ENCODE data around the gene TADA2A.
"Not testable (repeated sequence)": the region's sequence is repeated elsewhere in the genome, so short reads cannot be mapped to it uniquely, and the experiment has no call there.

The TADA2A gene

DNA sequence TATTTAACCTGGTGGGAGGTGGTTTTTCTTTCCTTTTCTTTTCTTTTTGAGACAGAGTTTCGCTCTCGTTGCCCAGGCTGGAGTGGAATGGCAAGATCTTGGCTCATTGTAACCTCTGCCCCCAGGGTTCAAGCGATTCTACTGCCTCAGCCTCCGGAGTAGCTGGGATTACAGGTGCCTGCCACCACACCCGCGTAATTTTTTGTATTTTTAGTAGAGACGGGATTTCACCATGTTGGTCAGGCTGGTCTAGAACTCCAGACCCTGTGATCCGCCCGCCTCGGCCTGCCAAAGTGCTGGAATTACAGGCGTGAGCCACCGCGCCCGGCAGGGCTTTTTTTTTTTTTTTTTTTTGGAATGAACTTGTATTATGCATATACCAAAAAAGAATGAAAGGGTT is 1.2 kb upstream of the TADA2A start:
- not testable (repeated sequence) for DNase-seq

DNA sequence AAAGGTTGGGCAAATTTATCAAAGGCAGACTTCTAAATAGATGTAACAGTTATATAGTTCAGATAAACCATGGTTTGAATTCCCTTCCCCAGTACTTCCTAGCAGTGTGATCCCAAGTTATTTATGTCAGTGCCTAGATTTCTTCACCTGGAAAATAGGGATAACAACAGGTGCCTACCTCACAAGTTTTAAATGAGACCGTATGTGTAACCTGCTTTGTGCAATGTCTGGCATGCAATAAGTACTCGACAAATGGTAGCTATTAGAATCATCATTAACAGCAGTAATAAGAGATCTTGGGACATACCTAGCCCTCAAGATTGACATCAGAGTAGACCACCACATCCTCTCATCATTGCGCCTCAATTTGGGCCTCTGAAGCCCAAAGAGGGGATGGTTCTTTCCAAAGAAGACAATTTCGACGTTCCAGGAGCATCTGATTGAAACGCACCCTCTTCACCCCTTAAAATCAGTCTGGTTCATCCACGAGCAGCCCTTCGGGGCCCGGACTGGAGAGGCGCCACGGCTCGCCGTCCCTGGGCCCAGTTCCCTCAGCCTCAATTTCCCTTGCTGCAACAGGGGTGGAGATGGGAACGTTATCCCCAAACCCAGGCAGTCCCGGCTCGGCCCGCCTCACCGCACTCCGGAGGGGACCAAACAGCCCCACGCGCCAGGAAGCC is 591 bp upstream of the TADA2A start:
- no peak for DNase-seq

DNA sequence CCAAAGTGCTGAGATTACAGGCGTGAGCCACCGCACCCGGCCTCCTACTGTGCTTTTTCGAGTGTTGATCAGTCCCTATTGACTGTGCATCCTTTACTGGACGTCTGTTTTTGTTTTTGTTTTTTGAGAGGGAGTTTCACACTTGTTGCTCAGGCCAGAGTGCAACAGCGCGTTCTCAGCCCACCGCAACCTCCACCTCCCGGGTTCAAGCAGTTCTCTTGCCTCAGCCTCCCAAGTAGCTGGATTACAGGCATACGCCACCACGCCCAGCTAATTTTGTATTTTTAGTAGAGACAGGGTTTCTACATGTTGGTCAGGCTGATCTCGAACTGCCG is 1.4 kb downstream of the TADA2A start:
- not testable (repeated sequence) for DNase-seq

DNA sequence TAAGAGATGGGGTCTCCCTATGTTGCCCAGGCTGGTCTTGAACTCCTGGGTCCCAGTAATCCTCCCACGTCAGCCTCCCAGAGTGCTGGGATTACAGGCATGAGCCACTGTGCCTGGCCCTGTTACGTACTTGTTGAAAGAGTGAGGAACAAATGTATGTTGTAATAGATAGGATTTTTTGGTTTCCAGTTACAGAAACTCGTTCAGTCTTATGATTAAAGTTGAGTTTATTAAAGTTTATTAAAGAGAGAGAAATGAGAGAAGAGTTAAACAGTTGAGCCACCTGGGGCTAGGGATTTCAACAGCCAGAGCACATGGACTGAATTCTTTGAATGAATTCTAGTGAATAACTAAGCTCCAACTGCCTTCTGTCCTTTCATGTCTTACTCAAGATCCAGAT is 3.7 kb downstream of the TADA2A start:
- no peak for DNase-seq

DNA sequence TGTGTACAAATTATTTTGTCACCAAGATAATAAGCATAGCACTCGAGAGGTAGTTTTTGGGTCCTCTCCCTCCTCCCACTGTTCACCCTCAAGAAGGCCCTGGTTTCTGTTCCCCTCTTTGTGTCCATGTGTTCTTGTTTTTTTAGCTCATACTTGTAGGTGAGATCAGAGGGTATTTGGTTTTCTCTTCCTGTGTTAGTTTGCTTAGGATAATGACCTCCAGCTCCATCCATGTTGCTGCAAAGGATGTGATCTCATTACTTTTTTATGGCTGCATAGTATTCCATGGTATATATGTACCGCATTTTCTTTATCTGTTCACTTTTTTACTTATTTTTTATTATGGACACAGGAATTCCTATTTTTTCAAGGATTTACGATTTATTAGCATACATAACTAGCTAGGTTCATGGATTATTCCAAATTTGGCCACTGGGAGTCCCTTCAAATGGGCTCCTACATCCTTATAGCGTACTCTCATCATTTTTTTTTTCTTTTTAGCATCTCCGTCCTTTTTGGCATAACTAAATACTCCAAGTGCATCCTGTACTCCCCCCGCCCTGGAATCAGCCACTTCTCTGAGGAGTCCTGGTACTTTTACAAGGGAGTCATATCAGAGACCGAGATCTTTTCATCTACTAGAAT is 7.3 kb downstream of the TADA2A start:
- no peak for DNase-seq

DNA sequence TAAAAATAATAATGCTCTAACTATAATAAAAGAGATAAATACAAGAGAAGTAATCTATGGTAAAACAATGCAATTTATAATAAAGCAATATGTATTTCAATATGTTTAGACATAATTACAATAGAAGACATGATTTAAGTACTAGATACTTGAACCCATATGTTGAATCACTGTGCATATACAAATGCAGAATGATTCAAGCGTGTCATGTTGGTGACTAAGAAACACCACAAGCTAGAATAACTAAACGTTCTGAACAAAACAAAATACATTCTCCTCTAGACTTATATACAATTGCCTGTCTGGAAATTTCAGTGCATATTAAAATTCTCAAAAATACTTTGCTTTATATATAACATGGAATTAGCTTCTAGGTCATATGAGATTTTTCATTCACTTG is 11.2 kb downstream of the TADA2A start:
- DNase-seq: no peak

DNA sequence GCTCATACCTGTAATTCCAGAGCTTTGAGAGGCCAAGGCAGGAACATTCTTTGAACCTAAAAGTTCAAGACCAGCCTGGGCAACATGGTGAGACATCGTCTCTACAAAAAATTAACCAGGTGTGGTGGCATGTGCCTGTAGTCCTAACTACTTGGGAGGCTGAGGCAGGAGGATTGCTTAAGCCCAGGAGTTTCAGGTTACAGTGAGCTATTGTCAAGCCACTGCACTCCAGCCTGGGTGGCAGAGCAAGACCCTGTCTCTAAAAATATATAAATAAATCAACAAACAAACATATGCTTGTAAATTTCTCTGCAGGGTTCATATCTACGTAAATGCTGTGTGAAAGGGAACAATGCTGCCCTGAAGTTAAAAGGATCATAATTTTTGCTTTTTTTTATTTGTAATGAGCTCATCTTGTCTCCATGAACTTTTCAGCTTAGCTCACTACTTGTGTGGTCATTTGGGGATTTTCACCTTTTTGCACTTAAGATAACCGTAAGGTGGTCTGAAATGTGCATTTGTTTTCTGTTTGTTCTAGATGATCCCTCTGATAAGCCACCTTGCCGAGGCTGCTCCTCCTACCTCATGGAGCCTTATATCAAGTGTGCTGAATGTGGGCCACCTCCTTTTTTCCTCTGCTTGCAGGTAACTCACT is 16.4 kb downstream of the TADA2A start:
- DNase-seq: no peak

DNA sequence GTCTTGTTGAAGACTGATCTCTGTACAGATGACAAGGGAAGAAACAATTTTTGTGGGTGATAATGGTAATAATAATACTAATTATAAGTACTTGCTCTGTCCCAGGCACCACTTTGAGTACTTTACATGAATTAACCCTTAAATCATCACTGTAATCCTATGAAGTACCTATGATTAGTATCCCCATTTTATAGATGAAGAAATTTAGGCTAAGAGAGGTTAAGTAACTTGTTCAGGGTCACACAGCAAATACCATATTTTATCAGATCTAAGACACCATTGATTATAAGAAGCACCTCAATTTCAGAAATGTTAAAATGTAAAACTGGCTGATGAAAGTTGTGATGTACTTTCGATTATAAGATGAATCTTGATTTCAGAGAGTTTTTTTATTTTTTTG is 18.6 kb downstream of the TADA2A start:
- no peak for DNase-seq

DNA sequence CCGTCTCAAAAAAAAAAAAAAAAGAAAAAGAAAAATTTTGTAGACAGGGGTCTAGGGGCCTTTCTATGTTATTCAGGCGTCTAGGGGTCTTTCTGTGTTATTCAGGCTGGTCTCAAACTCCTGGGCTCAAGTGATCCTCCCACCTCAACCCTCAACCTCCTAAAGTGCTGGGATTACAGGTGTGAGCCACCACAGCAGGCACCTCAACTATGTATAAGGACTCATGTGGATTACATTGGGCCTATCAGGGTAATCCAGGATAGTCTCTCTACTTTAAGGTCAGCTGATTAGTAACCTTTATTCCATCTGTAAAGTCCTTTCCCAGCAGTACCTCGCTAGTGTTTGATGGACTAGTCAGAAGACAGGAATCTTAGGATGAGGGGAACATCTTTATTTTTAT is 22.4 kb downstream of the TADA2A start:
- DNase-seq: no peak

DNA sequence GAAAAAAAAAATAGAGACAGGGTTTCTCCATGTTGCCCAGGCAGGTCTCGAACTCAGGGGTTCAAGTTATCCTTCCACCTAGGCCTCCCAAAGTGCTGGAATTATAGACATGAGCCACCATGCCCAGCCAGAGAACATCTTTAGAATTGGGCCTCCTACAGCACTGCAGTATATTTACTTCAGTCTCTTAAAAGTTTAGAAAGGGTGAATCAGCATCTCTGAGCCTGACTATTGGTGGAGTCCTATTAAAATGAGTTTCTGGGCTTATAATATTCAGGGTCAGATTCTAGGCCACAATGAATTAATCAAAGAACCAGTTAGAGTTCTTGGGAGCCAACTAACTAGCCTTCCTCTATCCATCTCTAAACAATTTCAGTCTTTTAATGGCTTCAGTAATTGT is 22.8 kb downstream of the TADA2A start:
- DNase-seq: no peak

DNA sequence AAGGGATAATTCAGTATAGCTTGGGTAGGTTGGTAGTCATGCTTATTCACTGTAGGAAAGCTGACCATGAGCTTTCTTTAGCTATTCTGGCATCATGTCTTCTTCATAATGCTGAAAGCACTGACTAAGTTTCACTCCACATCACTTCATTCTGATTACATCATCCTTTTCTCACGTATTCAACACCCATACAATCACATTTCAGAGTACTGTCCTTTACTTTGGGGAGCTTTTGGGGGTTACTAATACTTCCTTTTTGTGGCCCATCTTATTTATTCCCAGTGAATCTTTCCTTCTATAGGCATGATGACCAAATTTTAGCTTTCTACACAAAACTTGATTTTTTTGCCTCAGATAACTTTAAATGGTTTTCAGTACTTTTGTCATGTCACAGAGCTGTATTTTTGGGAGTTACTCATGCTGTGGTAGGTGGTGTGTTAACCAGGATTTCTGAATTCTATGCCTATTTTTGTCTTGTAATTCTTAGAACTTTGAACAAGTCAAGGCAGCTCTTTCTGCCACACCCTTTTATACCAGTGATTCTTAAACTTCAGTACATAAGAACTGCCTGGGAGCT is 23.5 kb downstream of the TADA2A start:
- no peak for DNase-seq

DNA sequence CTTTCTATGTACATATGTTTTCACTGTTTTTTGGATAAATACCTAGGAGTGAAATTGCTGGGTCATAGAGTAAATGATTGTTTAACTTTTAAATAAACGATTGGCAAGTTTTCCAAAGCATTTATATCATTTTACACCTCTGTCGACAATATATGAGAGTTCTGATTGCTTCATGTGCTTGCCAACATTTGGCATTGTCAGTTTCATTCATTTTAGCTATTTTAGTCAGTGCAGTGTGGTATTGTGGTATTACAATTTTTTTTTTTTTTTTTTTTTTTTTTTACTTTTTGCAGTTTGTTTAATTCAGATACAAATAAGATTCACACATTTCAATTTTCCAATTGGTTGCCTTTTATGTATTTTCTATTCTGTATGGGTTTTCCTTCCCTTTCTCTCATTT is 26.0 kb downstream of the TADA2A start:
- DNase-seq: no peak

DNA sequence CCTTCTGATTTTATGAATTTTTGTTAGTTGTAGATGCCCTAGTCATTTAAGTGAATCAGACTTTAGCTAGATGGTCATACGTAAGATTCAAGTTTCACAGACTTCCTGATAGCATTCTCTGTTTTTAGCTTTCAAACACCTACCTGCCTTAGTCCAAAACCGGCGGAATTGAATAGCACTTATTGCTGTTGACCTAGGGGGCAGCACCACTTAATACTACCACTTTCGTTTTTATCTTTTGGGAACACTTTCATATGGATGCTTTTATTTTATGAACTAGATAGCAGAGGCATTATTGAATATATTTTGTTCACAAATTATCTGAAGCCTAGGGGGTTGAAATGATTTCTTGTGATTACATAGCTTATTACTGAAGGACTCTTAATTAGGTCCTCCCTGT is 31.5 kb downstream of the TADA2A start:
- no peak for DNase-seq

DNA sequence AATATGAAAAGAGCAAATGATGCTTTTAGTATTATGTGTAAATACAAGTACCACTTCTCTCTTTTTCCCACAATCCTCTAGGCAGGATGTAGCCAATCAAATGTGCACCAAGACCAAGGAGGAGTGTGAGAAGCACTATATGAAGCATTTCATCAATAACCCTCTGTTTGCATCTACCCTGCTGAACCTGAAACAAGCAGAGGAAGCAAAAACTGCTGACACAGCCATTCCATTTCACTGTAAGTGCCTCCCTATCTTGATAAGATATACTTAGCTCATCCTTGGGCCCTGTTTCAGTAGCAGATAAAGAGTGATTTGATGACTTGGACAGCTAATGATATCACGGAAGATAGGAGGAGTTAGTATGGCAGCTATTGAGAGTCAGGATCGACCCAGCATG is 33.7 kb downstream of the TADA2A start:
- no peak for DNase-seq

DNA sequence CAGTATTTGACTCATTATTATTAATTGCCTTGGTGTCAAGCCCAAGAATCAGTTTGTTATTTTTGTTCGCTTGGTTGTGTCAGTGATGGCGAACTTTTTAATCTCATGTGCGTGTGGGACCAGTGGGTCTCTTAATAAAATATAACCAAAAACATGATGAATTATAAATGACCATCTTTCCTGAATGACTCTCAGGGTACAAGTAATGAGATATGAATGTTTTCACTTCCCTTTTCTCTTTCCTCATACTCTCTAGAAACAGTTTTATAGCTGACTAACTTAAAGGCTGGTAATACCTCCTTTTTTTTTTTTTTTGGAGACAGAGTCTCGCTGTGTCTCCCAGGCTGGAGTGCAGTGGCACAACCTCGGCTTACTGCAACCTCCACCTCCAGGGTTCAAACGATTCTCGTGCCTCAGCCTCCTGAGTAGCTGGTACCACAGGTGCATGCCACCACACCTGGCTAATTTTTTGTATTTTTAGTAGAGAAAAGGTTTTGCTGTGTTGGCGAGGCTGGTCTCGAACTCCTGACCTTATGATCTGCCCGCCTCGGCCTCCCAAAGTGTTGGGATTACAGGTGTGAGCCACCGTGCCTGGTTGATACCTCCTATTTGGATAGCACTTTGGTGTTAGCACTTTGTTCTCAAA is 34.8 kb downstream of the TADA2A start:
- not testable (repeated sequence) for DNase-seq

DNA sequence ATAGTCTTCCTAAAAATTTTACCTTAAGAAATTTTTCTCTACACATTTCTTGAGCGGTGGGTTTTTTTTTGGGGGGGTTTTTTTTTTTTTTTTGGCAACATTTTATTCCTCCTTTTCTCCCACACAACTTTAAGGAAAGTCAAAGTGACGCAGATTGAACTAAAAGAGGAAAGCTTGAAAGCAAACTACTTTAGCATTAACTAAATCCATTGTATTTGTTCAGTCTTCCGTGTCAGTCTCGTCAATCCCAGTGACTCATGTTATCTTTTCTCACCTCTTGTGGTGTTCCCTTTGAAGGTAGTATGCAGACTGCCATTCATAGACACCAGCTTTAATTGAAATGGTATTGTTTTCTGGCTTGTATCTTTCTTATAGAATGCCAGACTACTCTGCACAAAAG is 39.3 kb downstream of the TADA2A start:
- DNase-seq: no peak

DNA sequence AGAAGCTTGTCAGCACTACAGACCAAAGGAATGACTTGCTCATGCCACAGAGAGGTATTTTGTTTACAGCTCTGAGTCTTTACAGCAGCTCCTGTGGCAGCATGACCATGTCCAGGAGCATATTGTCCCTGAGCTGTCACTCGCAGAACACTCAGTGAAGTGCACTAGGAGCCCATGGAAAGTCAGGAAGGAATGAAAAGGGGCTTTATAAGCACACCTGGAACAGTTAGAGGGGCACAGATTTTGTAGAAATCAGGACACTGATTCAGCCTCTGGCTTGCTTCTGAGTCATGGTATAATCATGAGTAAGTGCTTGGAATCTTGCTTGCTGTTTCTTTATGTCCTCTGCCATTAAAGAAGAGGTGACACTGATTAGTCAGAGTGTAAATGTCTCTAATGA is 41.0 kb downstream of the TADA2A start:
- no peak for DNase-seq

DNA sequence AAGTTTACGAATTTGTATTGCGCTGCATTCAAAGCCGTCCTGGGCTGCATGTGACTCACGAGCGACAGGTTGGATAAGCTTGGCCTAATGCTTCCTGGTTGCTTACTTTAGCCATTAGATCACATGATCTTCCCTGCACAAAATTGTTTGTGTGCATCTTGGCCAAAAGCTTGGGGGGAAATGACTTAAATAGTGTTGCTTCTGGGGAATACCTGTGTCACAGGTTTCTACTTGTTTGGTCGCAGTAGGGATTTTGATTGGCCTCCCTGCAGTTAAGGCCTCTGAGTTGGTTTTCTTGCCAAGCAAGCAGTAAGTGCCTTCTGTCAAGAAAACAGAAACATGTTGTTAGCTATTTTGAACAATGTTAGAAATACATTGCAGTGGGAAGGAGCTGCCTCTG is 43.4 kb downstream of the TADA2A start:
- DNase-seq: no peak

DNA sequence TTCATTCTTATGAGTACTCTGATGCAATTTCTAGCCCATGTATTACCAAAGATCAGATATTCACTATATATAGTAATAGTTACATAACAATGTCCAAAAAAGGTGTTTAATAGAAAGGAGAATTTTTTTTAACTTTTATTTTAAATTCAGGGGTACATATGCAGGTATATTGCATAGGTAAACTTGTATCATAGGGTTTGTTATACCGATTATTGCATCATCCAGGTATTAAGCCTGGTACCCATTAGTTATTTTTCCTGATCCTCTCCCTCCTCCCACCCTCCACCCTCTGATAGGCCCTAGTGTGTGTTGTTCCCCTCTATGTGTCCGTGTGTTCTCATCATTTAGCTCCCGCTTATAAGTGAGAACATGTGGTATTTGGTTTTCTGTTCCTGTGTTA is 51.1 kb downstream of the TADA2A start:
- not testable (repeated sequence) for DNase-seq

DNA sequence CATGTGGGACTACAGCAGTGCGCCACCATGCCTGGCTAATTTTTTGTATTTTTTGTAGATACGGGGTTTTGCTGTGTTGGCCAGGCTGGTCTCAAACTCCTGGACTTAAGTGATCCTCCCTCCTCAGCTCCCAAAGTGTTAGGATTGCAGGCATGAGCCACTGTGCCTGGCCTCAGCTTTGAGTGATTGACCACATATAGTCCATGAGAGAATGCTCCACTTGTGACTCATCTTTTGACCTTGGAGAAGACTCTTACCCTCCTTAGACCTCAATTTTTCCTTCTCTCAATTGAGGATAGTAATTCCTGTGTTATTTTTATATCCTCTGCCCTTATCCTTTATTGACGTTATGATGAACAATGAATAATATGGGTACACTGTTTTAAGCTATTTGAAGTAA is 52.1 kb downstream of the TADA2A start:
- no peak for DNase-seq

DNA sequence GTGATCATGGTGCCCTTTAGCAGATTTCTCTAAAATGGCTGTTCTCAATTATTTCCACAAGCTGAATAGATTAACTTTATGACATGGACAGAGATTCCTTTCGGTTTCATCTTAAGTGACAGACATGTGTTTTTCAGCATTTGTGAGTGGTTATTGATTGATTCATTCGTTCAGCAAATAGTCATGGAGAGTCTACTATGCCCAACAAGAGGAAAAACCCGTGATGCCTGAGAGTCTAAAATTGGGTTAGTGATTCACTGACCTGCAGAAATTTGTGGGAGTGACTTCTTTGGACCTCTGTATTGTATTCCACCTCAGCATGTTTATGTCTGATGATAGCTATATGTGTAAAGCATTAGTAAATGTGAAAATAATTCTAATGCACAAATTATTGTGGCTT is 55.0 kb downstream of the TADA2A start:
- no peak for DNase-seq

DNA sequence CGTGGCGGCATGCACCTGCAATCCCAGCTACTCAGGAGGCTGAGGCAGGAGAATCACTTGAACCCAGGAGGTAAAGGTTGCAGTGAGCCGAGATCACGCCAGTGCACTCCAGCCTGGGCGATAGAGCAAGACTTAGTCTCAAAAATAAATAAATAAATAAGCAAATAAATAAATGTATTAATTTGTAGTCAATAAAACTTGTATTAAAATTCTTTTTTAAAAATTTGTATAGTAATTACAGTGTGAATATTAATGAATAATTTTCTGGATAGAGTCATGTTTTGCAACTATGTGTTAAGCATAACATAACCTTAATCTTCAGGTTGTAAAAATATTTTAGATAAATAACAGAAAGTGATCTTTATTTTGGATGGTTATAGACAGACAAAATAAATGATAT is 55.8 kb downstream of the TADA2A start:
- no peak for DNase-seq

DNA sequence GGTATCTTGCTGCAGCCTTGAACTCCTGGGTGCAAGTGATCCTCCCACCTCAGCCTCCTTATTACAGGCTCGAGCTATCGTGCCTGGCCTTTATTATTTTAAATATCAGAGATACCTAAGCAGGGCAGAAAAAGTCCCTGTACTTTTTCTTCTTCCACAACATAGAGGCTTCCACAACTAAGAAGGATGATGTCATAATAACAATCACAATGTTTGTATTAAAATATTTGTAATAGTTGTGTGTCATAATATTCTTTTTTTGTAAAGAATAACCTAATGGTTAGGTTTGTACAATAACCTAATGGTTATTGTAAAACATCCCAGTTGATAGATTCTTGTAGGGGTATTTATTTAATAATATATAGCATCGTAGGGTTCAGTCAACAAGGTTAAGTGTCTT is 56.4 kb downstream of the TADA2A start:
- DNase-seq: no peak

DNA sequence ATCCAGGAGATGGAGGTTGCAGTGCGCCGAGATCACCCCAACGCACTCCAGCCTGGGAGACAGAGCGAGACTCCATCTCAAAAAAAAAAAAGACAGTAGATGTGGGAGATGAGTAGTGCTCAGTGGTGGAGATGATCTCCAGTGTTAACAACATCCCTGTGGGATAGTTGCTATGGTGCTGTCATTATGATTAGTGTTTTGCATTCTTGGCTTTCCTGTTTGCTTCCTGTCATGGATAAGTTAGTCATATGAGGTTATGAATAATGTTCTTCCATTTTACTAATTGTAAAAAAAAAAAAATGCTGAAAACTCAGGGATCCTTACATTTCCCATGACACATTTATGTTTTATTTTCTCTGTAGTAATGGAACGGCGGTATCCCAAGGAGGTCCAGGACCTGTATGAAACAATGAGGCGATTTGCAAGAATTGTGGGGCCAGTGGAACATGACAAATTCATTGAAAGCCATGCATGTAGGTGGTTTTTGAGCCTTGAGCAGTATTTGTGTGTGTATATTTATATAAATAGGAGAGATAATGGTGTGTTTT is 58.5 kb downstream of the TADA2A start:
- no peak for DNase-seq
